Erythroblast (primary cell): ENCODE data around the gene TAPT1.

Experiments
- GATA1 ChIP-seq: IDR thresholded peaks from 2 replicates; pipeline ENCODE4 v1.6.1; 2011; ENCODE audit warnings: low read depth, mild to moderate bottlenecking, control low read depth, low read length, moderate library complexity
- POLR2A ChIP-seq: IDR thresholded peaks from 2 replicates; pipeline ENCODE4 v1.6.1; 2011; ENCODE audit warnings: mild to moderate bottlenecking, low read length

DNA sequence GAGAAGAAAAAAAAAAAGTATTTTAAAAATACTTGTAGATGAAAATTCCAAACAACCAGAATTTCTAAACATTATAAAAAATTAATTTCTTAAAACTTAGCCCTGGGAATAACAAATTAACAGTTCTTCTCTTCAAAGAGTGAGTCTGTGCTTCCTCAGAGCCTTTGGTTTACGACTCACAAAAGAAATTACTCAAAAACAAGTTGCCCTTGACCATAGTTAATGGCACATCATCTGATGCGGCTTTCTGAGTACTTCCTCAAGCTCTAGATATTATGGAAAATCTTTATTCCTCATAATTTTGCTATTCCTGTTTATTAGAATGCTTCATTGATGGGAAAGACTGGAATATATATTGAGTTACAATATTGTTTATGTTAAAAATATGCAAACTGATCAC lies 23.7 kb downstream of the TAPT1 start:
- TF ChIP-seq POLR2A (no peak), GATA1 (no peak)
